Fibroblast of lung (primary cell): ENCODE data around the gene TAF10. TPM values are rescaled to one million over a fixed set of nuclear protein-coding genes. Genes with fewer than 3 reads are reported as not detected.

ENCODE experiments used
- DNase-seq, 2 donors: peaks; one replicate each; pipeline versions ENCODE4 v3.0.0 to v3.0.0-alpha.2; 2010; ENCODE audit warnings: low read depth in 2 of 2
- H2AFZ ChIP-seq: 2 replicates; pipeline ENCODE4 v1.5.1; 2012; ENCODE audit warnings: low read length, control low read depth, inconsistent platforms
- H3K27ac ChIP-seq: 2 replicates; pipeline ENCODE4 v1.5.1; 2011; ENCODE audit warnings: low read length, control low read depth; ENCODE audit not compliant: insufficient read depth
- H3K27me3 ChIP-seq: 2 replicates; pipeline ENCODE4 v1.5.1; 2011; ENCODE audit warnings: mild to moderate bottlenecking, low read length; ENCODE audit not compliant: control insufficient read depth, insufficient read depth
- H3K36me3 ChIP-seq: 2 replicates; pipeline ENCODE4 v1.5.1; 2011; ENCODE audit warnings: low read length; ENCODE audit not compliant: control insufficient read depth, insufficient read depth
- H3K4me1 ChIP-seq: 2 replicates; pipeline ENCODE4 v1.5.1; 2011; ENCODE audit warnings: low read length; ENCODE audit not compliant: control insufficient read depth, insufficient read depth; ENCODE audit errors: extremely low read depth
- H3K4me2 ChIP-seq: 2 replicates; pipeline ENCODE4 v1.5.1; 2011; ENCODE audit warnings: low read length, control low read depth; ENCODE audit not compliant: insufficient read depth; ENCODE audit errors: extremely low read depth
- H3K4me3 ChIP-seq, 4 experiments: fragments of 200-600 bp in 1 of 4; sonication (generic) in 1 of 4; replicated peaks in 1 of 4; 2 replicates each; pipeline ENCODE4 v1.5.1; 2011 to 2016; ENCODE audit warnings: low read length in 4 of 4, low read depth in 3 of 4, mild to moderate bottlenecking in 3 of 4, control low read depth in 2 of 4, inconsistent platforms in 1 of 4, mixed read lengths in 1 of 4; ENCODE audit not compliant: insufficient read depth in 1 of 4; ENCODE audit errors: control extremely low read depth in 1 of 4
- H3K79me2 ChIP-seq: 2 replicates; pipeline ENCODE4 v1.5.1; 2012; ENCODE audit warnings: mild to moderate bottlenecking, low read length, inconsistent platforms; ENCODE audit not compliant: control insufficient read depth, insufficient read depth
- H3K9ac ChIP-seq: 2 replicates; pipeline ENCODE4 v1.5.1; 2011; ENCODE audit warnings: mild to moderate bottlenecking, low read length, control low read depth; ENCODE audit not compliant: insufficient read depth
- H3K9me3 ChIP-seq: 2 replicates; pipeline ENCODE4 v1.5.1; 2012; ENCODE audit warnings: low read depth, low read length; ENCODE audit not compliant: control insufficient read depth, insufficient read depth
- H4K20me1 ChIP-seq: 2 replicates; pipeline ENCODE4 v1.5.1; 2011; ENCODE audit warnings: low read length; ENCODE audit not compliant: control insufficient read depth, insufficient read depth; ENCODE audit errors: extremely low read depth
- CTCF ChIP-seq, 2 donors: IDR thresholded peaks in 1 of 2; conservative IDR thresholded peaks in 1 of 2; 1 replicate in 1 of 2; 2 replicates in 1 of 2; pipeline ENCODE4 v1.5.1; 2011 to 2012; ENCODE audit warnings: low read length in 2 of 2, control low read depth in 1 of 2, inconsistent platforms in 1 of 2, low read depth in 1 of 2, mild to moderate bottlenecking in 1 of 2
- EZH2 ChIP-seq: IDR thresholded peaks from 2 replicates; pipeline ENCODE4 v1.5.1; 2012; ENCODE audit warnings: low read length, control low read depth, mild to moderate bottlenecking; ENCODE audit errors: missing control alignments
- polyA plus RNA-seq, 2 donors: library from polyadenylated mRNA; depleted of rRNA in 1 of 2; stranded (reverse) in 1 of 2; unstranded in 1 of 2; fragments of >200 nt; gene quantifications; 2 replicates each; pipeline ENCODE4 v1.2.1, GENCODE V29; 2011 to 2012; ENCODE audit warnings: missing spikeins in 1 of 2
- total RNA-seq: library from RNA; depleted of rRNA; stranded (reverse); fragments of >200 nt; gene quantifications from 2 replicates; pipeline ENCODE4 v1.2.1, GENCODE V29; 2014

TAF10 gene
- total and polyA plus RNA-seq, 2 donors (not counting 1 experiment from before 2014, with no cell fraction given): 77.8 to 142 TPM

GRCh38 chr11:6602096-6602940 is 9.7 kb downstream of the TAF10 start:
- Histone ChIP-seq H3K4me2 (peak overlapping the region; percentile 98), H3K79me2 (peaks cover 66% of the 10 kb centered on the region), H4K20me1 (no peaks in the 10 kb centered on the region), H3K27ac (peak overlapping the region; percentile 92), H3K4me3 (peak overlapping the region; percentile 84 to 98 (median 94)), H2AFZ (no peak overlapping the region), H3K27me3 (no peaks in the 10 kb centered on the region), H3K4me1 (peaks cover 12% of the 10 kb centered on the region), H3K9me3 (no peaks in the 10 kb centered on the region), H3K36me3 (peaks cover 13% of the 10 kb centered on the region), H3K9ac (peak overlapping the region; percentile 79)
- DNase-seq: no peak
- no peak for TF ChIP-seq EZH2
- TF ChIP-seq CTCF (conservative IDR thresholded peaks at IDR 0.05 in 1 of 2, IDR thresholded peaks at IDR 0.05 in 1 of 2; ENCODE audit: low read depth in 1 of 2, low read length in 2 of 2): no peak

- TF ChIP-seq CTCF (conservative IDR thresholded peaks at IDR 0.05 in 1 of 2, IDR thresholded peaks at IDR 0.05 in 1 of 2; ENCODE audit: low read depth in 1 of 2, low read length in 2 of 2) (no peak), EZH2 (no peak)
- Histone ChIP-seq H3K27ac (no peak overlapping the region), H3K4me3 (no peak overlapping the region), H3K36me3 (peaks cover 12% of the 10 kb centered on the region), H4K20me1 (no peaks in the 10 kb centered on the region), H3K9ac (no peak overlapping the region), H3K79me2 (peaks cover 59% of the 10 kb centered on the region), H3K9me3 (no peaks in the 10 kb centered on the region), H3K27me3 (no peaks in the 10 kb centered on the region), H2AFZ (no peak overlapping the region), H3K4me2 (no peak overlapping the region), H3K4me1 (peaks cover 4% of the 10 kb centered on the region)
- no peak for DNase-seq
Observed at GRCh38 chr11:6601041-6601461, 11.0 kb downstream of the TAF10 start.

GRCh38 chr11:6599881-6600390 is 12.1 kb downstream of the TAF10 start:
- Histone ChIP-seq H3K36me3 (peaks cover 12% of the 10 kb centered on the region), H3K27ac (no peak overlapping the region), H4K20me1 (no peaks in the 10 kb centered on the region), H2AFZ (no peak overlapping the region), H3K9me3 (no peaks in the 10 kb centered on the region), H3K4me1 (peaks cover 4% of the 10 kb centered on the region), H3K4me3 (no peak overlapping the region), H3K27me3 (no peaks in the 10 kb centered on the region), H3K9ac (no peak overlapping the region), H3K4me2 (no peak overlapping the region), H3K79me2 (peaks cover 49% of the 10 kb centered on the region)
- TF ChIP-seq EZH2: no peak
- no peak for TF ChIP-seq CTCF (conservative IDR thresholded peaks at IDR 0.05 in 1 of 2, IDR thresholded peaks at IDR 0.05 in 1 of 2; ENCODE audit: low read depth in 1 of 2, low read length in 2 of 2)
- DNase-seq: no peak
